Measurements from ENCODE around the gene AMMECR1L. TPM values are rescaled to one million over a fixed set of nuclear protein-coding genes. Genes with fewer than 3 reads are reported as not detected.
A peak's percentile ranks its signal among the peaks of the same experiment; 100 is the strongest.

AMMECR1L gene
- total and polyA plus RNA-seq, 2 experiments from 2014 or later, result 7.8 to 17.7 TPM

GRCh38 chr2:127893494-127893893 lies 7.7 kb upstream of the AMMECR1L start (continued):
- no peak for TF ChIP-seq ZNF114 (CRISPR knock-in tag; IDR thresholded peaks at IDR 0.05)
- TF ChIP-seq, protein P1, sequence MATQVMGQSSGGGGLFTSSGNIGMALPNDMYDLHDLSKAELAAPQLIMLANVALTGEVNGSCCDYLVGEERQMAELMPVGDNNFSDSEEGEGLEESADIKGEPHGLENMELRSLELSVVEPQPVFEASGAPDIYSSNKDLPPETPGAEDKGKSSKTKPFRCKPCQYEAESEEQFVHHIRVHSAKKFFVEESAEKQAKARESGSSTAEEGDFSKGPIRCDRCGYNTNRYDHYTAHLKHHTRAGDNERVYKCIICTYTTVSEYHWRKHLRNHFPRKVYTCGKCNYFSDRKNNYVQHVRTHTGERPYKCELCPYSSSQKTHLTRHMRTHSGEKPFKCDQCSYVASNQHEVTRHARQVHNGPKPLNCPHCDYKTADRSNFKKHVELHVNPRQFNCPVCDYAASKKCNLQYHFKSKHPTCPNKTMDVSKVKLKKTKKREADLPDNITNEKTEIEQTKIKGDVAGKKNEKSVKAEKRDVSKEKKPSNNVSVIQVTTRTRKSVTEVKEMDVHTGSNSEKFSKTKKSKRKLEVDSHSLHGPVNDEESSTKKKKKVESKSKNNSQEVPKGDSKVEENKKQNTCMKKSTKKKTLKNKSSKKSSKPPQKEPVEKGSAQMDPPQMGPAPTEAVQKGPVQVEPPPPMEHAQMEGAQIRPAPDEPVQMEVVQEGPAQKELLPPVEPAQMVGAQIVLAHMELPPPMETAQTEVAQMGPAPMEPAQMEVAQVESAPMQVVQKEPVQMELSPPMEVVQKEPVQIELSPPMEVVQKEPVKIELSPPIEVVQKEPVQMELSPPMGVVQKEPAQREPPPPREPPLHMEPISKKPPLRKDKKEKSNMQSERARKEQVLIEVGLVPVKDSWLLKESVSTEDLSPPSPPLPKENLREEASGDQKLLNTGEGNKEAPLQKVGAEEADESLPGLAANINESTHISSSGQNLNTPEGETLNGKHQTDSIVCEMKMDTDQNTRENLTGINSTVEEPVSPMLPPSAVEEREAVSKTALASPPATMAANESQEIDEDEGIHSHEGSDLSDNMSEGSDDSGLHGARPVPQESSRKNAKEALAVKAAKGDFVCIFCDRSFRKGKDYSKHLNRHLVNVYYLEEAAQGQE (IDR thresholded peaks at IDR 0.05; ENCODE audit: unreplicated experiment), result no peak

- 0 out of 2 replicates have a peak, but pooled peaks cover 3% of the 10 kb centered on the region for H3K79me2 ChIP-seq (replicated peaks; ENCODE audit: insufficient read depth)
- peaks cover 1% of the 10 kb centered on the region for H3K27me3 Mint-ChIP-seq (ENCODE audit: insufficient read depth, low read depth, poor library complexity)
- no peaks in the 10 kb centered on the region; the same call in 2 of the 3 replicates for H3K9me3 Mint-ChIP-seq
- DNase-seq (ENCODE audit: low spot score), result peak; percentile 27
- peaks cover 7% of the 10 kb centered on the region; the same call in 1 of the 2 replicates for H3K4me1 ChIP-seq (ENCODE audit: insufficient read depth)
- H3K27me3 ChIP-seq (ENCODE audit: insufficient read depth), result no peaks in the 10 kb centered on the region
- H4K20me1 ChIP-seq (replicated peaks; ENCODE audit: insufficient read depth), result no peaks in the 10 kb centered on the region; the same call in 1 of the 2 replicates
- H3K36me3 Mint-ChIP-seq (ENCODE audit: low read depth), result no peaks in the 10 kb centered on the region
- no peak overlapping the region for H3K27ac Mint-ChIP-seq
- H3K4me1 Mint-ChIP-seq, result peaks cover 18% of the 10 kb centered on the region
- peak; percentile 34 for ATAC-seq
- H3K36me3 ChIP-seq (ENCODE audit: insufficient read depth), result no peaks in the 10 kb centered on the region
- peaks cover 2% of the 10 kb centered on the region; the same call in 1 of the 2 replicates for H3F3A ChIP-seq (replicated peaks; ENCODE audit: low read depth)
- H3K27ac ChIP-seq (ENCODE audit: low read depth), result no peak overlapping the region
- H3K9me2 ChIP-seq (ENCODE audit: insufficient read depth), result 0 out of 2 replicates have a peak, but pooled peaks cover 4% of the 10 kb centered on the region
- no peak overlapping the region for H3K4me3 ChIP-seq
- H2AFZ ChIP-seq, result peak overlapping the region; percentile 50; the same call in 1 of the 2 replicates
- no peak overlapping the region for H3K4me2 ChIP-seq
- no peak overlapping the region for H3K4me3 Mint-ChIP-seq
- TF ChIP-seq ZNF331 (CRISPR knock-in tag; IDR thresholded peaks at IDR 0.05; ENCODE audit: low read depth) (no peak), ZNF114 (CRISPR knock-in tag; IDR thresholded peaks at IDR 0.05) (no peak), EZH2 (IDR thresholded peaks at IDR 0.05; ENCODE audit: low read depth, unreplicated experiment) (no peak), NANOG (IDR thresholded peaks at IDR 0.05; ENCODE audit: borderline replicate concordance) (no peak), ZNF462 (CRISPR knock-in tag; IDR thresholded peaks at IDR 0.05) (no peak), EZH2phosphoT487 (IDR thresholded peaks at IDR 0.05; ENCODE audit: unreplicated experiment) (no peak), POLR2AphosphoS5 (IDR thresholded peaks at IDR 0.05; ENCODE audit: low read depth) (no peak)
- TF ChIP-seq, protein P1 (IDR thresholded peaks at IDR 0.05; ENCODE audit: unreplicated experiment), result no peak
- TF ChIP-seq, protein P2, sequence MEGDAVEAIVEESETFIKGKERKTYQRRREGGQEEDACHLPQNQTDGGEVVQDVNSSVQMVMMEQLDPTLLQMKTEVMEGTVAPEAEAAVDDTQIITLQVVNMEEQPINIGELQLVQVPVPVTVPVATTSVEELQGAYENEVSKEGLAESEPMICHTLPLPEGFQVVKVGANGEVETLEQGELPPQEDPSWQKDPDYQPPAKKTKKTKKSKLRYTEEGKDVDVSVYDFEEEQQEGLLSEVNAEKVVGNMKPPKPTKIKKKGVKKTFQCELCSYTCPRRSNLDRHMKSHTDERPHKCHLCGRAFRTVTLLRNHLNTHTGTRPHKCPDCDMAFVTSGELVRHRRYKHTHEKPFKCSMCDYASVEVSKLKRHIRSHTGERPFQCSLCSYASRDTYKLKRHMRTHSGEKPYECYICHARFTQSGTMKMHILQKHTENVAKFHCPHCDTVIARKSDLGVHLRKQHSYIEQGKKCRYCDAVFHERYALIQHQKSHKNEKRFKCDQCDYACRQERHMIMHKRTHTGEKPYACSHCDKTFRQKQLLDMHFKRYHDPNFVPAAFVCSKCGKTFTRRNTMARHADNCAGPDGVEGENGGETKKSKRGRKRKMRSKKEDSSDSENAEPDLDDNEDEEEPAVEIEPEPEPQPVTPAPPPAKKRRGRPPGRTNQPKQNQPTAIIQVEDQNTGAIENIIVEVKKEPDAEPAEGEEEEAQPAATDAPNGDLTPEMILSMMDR (conservative IDR thresholded peaks at IDR 0.05; ENCODE audit: low read depth in 2 of 2), result no peak
Observed at GRCh38 chr2:127893033-127893432, 7.3 kb upstream of the AMMECR1L start.
